Measurements from ENCODE around the gene TMEM37. TPM values are rescaled to one million over a fixed set of nuclear protein-coding genes. Genes with fewer than 3 reads are reported as not detected.
A peak's percentile ranks its signal among the peaks of the same experiment; 100 is the strongest.

The TMEM37 gene
- total RNA-seq, 4 donors from 2014 or later: 3.7 to 15.3 (median 8.8) TPM

- DNase-seq (ENCODE audit: low spot score in 2 of 2): peak in 1 of 2 donors; percentile 21
- no peak overlapping the region for H3K4me3 ChIP-seq
Observed at GRCh38 chr2:119476301-119477112, 44.9 kb downstream of the TMEM37 start.

GRCh38 chr2:119477113-119477505 is 45.5 kb downstream of the TMEM37 start:
- Histone ChIP-seq H3K27ac (no peak overlapping the region), H3K27me3 (no peaks in the 10 kb centered on the region), H3K36me3 (no peaks in the 10 kb centered on the region), H3K4me1 (peaks cover 0 to 9% (median 0%) of the 10 kb centered on the region in 4 donors), H3K9me3 (no peaks in the 10 kb centered on the region), H3K4me3 (no peak overlapping the region)
- DNase-seq (ENCODE audit: low spot score in 2 of 2): no peak
- WGBS, 2 donors: 66 to 69% methylated on average over 9 of the region's 9 CpGs
- no peak for TF ChIP-seq EP300 (IDR thresholded peaks at IDR 0.05)
- TF ChIP-seq POLR2A (IDR thresholded peaks at IDR 0.05): no peak
- no peak for TF ChIP-seq CTCF (IDR thresholded peaks at IDR 0.05)

More at GRCh38 chr2:119476301-119477112, 44.9 kb downstream of the TMEM37 start:
- TF ChIP-seq POLR2A (IDR thresholded peaks at IDR 0.05): no peak
- TF ChIP-seq CTCF (IDR thresholded peaks at IDR 0.05): peak; percentile 87 to 96 (median 90)
- H3K27ac ChIP-seq: no peak overlapping the region
- no peaks in the 10 kb centered on the region for H3K27me3 ChIP-seq
- 27 to 35% methylated on average over 16 to 20 of the region's 20 CpGs for WGBS, 2 donors
- no peaks in the 10 kb centered on the region for H3K36me3 ChIP-seq
- peaks cover 0 to 9% (median 0%) of the 10 kb centered on the region in 4 donors for H3K4me1 ChIP-seq
- H3K9me3 ChIP-seq: no peaks in the 10 kb centered on the region

DNA sequence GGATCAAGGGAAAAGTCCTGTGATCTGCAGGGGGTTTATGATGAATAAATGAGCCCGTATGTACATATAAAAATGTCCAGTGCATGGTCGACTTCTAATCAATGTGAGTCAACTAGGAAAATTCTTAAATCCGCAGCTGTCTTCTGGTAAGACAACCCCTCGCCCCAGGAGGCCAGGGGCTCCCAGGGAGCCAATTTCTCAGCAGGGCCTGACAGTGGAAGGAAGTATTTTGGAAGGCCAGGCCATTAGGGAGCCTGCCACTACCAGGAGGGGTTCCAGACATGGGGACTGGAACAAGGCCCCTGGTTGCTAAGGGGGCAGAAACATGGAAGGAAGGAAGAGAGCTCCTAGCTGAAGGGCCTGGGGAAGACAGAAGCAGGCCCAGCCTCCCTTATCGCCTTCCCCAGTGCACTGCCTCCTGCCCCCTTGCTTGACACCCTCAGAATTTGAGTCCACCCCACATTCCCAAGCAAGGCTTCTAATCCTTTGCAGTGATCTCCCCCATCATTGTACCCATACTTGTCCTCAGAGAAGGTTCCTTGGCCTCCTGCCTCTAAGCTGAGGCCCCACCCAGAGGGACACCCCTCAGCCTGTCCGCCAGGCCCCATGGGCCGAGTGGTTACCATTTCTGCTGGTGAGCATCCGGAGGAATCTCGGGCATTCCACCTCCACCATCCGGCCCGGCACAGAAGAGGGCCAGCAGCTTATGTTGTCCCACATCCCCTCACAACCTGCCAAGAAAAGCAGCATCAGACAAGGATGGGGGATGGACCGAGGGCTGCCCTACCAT is 46.7 kb downstream of the TMEM37 start:
- H3K27me3 ChIP-seq: no peaks in the 10 kb centered on the region
- H3K36me3 ChIP-seq: no peaks in the 10 kb centered on the region
- peaks cover 0 to 9% (median 0%) of the 10 kb centered on the region in 4 donors for H3K4me1 ChIP-seq
- H3K4me3 ChIP-seq: no peak overlapping the region
- DNase-seq (ENCODE audit: low spot score in 2 of 2): no peak
- no peaks in the 10 kb centered on the region for H3K9me3 ChIP-seq
- TF ChIP-seq POLR2A (IDR thresholded peaks at IDR 0.05): no peak
- no peak for TF ChIP-seq EP300 (IDR thresholded peaks at IDR 0.05)
- no peak overlapping the region for H3K27ac ChIP-seq
- 79 to 88% methylated on average over 12 of the region's 12 CpGs for WGBS, 2 donors

- H3K4me3 ChIP-seq: no peak overlapping the region
- no peaks in the 10 kb centered on the region for H3K9me3 ChIP-seq
- no peaks in the 10 kb centered on the region for H3K27me3 ChIP-seq
- DNase-seq (ENCODE audit: low spot score in 2 of 2): no peak
- TF ChIP-seq EP300 (IDR thresholded peaks at IDR 0.05): no peak
- TF ChIP-seq CTCF (IDR thresholded peaks at IDR 0.05): no peak
- TF ChIP-seq POLR2A (IDR thresholded peaks at IDR 0.05): no peak
- no peak overlapping the region for H3K27ac ChIP-seq
- WGBS, 2 donors: 83 to 91% methylated on average over 3 of the region's 3 CpGs
- no peaks in the 10 kb centered on the region for H3K36me3 ChIP-seq
- peaks cover 0 to 9% (median 0%) of the 10 kb centered on the region in 4 donors for H3K4me1 ChIP-seq
Observed at GRCh38 chr2:119478978-119479295, 47.3 kb downstream of the TMEM37 start.

- DNase-seq (ENCODE audit: low spot score in 2 of 2): no peak
- WGBS, 2 donors: 88% methylated on average over 5 of the region's 5 CpGs
- Histone ChIP-seq H3K27me3 (no peaks in the 10 kb centered on the region), H3K9me3 (no peaks in the 10 kb centered on the region), H3K36me3 (no peaks in the 10 kb centered on the region), H3K4me3 (no peak overlapping the region), H3K4me1 (peaks cover 0 to 9% (median 0%) of the 10 kb centered on the region in 4 donors), H3K27ac (no peak overlapping the region)
- TF ChIP-seq CTCF (IDR thresholded peaks at IDR 0.05) (no peak), EP300 (IDR thresholded peaks at IDR 0.05) (no peak), POLR2A (IDR thresholded peaks at IDR 0.05) (no peak)
Observed at GRCh38 chr2:119480184-119480583, 48.5 kb downstream of the TMEM37 start.

All from tibial nerve (tissue), 4 donors.